ENCODE results near the gene ITIH2. TPM values are rescaled to one million over a fixed set of nuclear protein-coding genes. Genes with fewer than 3 reads are reported as not detected.

The ITIH2 gene
- total RNA-seq, 1 experiment from 2014 or later: 13.3 TPM

DNA sequence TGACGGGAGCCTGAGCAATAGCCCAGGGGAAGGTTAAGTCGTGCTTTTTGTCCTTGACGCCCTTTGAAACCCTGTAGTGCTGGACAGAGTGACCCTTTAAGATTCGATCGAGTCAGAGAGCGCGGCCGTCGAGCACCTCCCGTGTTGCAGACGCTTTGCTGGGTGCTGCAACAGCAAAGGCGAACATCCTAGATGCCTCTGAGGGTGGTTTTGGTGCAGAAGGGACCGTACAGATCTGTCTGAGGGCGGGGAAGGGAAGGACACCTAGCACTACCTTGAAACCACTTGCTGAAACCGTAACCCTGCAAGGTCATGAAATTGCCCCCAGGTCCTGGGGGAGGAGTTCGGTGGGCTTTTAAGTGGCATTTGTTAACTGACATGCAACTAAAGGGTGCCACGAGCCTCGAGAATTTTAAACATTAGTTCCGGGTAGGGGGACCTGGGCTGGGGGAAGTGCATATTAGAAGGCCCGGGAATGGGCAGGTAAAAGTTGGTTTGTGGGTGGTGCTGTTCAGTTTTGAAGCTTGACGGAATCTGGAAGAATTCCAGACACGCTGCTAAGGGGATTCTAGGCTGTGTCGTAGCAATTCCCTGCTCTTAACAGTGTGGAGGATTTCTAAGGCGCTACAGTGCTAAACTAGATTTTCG lies 85.6 kb downstream of the ITIH2 start:
- TF ChIP-seq, protein P1, sequence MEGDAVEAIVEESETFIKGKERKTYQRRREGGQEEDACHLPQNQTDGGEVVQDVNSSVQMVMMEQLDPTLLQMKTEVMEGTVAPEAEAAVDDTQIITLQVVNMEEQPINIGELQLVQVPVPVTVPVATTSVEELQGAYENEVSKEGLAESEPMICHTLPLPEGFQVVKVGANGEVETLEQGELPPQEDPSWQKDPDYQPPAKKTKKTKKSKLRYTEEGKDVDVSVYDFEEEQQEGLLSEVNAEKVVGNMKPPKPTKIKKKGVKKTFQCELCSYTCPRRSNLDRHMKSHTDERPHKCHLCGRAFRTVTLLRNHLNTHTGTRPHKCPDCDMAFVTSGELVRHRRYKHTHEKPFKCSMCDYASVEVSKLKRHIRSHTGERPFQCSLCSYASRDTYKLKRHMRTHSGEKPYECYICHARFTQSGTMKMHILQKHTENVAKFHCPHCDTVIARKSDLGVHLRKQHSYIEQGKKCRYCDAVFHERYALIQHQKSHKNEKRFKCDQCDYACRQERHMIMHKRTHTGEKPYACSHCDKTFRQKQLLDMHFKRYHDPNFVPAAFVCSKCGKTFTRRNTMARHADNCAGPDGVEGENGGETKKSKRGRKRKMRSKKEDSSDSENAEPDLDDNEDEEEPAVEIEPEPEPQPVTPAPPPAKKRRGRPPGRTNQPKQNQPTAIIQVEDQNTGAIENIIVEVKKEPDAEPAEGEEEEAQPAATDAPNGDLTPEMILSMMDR (IDR thresholded peaks at IDR 0.05; ENCODE audit: insufficient read depth in 1 of 2, low read depth in 1 of 2, low read length in 1 of 2, severe bottlenecking in 1 of 2, unreplicated experiment in 1 of 2): no peak
- Mint-ChIP-seq H3K9me3 (ENCODE audit: unreplicated experiment) (no peaks in the 10 kb centered on the region), H3K27ac (ENCODE audit: unreplicated experiment) (no peak overlapping the region), H3K27me3 (ENCODE audit: insufficient read depth, unreplicated experiment) (no peaks in the 10 kb centered on the region), H3K36me3 (ENCODE audit: insufficient read depth, unreplicated experiment) (peaks cover 53% of the 10 kb centered on the region), H3K4me1 (ENCODE audit: low read depth, unreplicated experiment) (peaks cover 28% of the 10 kb centered on the region), H3K4me3 (ENCODE audit: unreplicated experiment) (no peak overlapping the region)
- POLR2A ChIA-PET: interaction anchor here (0.5 to 2.8 kb wide), 9 partner anchors 12 to 557 kb away, joined by 3 to 45 read pairs (median 6); partner anchors contain the start of genes ITIH2 and TAF3
- H3K4me3 ChIP-seq (ENCODE audit: low read depth, low read length): peak overlapping the region; percentile 100
- no peaks in the 10 kb centered on the region for H3K36me3 ChIP-seq (ENCODE audit: control insufficient read depth, insufficient read depth, low read length)
- intact Hi-C loops (cut with micrococcal nuclease; ENCODE audit: unreplicated experiment): loop anchor here (1.0 to 5.0 kb wide), 4 partner anchors 30 to 263 kb away; partner anchors contain the start of genes ITIH2 and TAF3
- no peaks in the 10 kb centered on the region for H3K27me3 ChIP-seq (replicated peaks; ENCODE audit: control insufficient read depth, insufficient read depth, low read length)
- no peaks in the 10 kb centered on the region for H3K9me3 ChIP-seq
- BruUV-seq (replicated peaks): TSS peak; percentile 39
- H3K4me1 ChIP-seq: peaks cover 8% of the 10 kb centered on the region; the same call in 1 of the 2 replicates
- peak; percentile 38 to 45 for DNase-seq
- CTCF ChIA-PET: interaction anchor here (1.1 to 1.9 kb wide), 4 partner anchors 29 to 263 kb away, joined by 3 to 19 read pairs (median 9); no protein-coding TSS in a partner anchor

DNA sequence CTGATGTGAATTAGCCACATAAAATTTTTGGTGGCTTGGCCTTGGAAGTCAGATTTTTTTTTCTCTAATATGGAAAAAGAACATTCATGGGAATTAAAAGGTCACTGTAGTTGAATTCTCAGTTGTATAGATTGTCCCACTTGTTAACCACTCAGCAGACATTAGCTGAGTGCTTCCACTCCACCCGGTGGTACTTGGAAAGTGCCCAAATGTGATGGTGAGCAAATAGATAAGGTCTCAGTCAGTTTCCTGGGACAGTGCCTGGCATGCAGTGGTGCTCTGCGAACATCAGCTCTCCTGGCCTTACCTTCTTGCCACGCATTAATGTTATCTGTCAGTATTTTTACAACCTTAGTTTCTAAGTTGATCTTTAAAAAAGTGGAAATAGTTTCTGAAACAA lies 86.3 kb downstream of the ITIH2 start:
- H3K4me1 Mint-ChIP-seq (ENCODE audit: low read depth, unreplicated experiment): peaks cover 28% of the 10 kb centered on the region
- Histone ChIP-seq H3K4me1 (peaks cover 8% of the 10 kb centered on the region; the same call in 1 of the 2 replicates), H3K36me3 (ENCODE audit: control insufficient read depth, insufficient read depth, low read length) (no peaks in the 10 kb centered on the region), H3K27me3 (replicated peaks; ENCODE audit: control insufficient read depth, insufficient read depth, low read length) (no peaks in the 10 kb centered on the region), H3K9me3 (no peaks in the 10 kb centered on the region), H3K4me3 (ENCODE audit: low read depth, low read length) (peak overlapping the region; percentile 100)
- peaks cover 54% of the 10 kb centered on the region for H3K36me3 Mint-ChIP-seq (ENCODE audit: insufficient read depth, unreplicated experiment)
- no peaks in the 10 kb centered on the region for H3K27me3 Mint-ChIP-seq (ENCODE audit: insufficient read depth, unreplicated experiment)
- H3K4me3 Mint-ChIP-seq (ENCODE audit: unreplicated experiment): no peak overlapping the region
- H3K9me3 Mint-ChIP-seq (ENCODE audit: unreplicated experiment): no peaks in the 10 kb centered on the region
- CTCF ChIA-PET: interaction anchor here (1.1 to 1.8 kb wide), 2 partner anchors 28 to 33 kb away, joined by 3 to 4 read pairs; no protein-coding TSS in a partner anchor
- POLR2A ChIA-PET: interaction anchor here (0.6 to 2.8 kb wide), 2 partner anchors 29 to 448 kb away, joined by 6 to 45 read pairs; partner anchors contain the start of gene TAF3
- TF ChIP-seq, protein P1 (IDR thresholded peaks at IDR 0.05; ENCODE audit: insufficient read depth in 1 of 2, low read depth in 1 of 2, low read length in 1 of 2, severe bottlenecking in 1 of 2, unreplicated experiment in 1 of 2): no peak
- H3K27ac Mint-ChIP-seq (ENCODE audit: unreplicated experiment): no peak overlapping the region
- no peak for DNase-seq
- no TSS peak for BruUV-seq (replicated peaks)
- intact Hi-C loops (cut with micrococcal nuclease; ENCODE audit: unreplicated experiment): loop anchor here (2.0 to 5.0 kb wide), 2 partner anchors 65 to 87 kb away; partner anchors contain the start of gene ITIH2

DNA sequence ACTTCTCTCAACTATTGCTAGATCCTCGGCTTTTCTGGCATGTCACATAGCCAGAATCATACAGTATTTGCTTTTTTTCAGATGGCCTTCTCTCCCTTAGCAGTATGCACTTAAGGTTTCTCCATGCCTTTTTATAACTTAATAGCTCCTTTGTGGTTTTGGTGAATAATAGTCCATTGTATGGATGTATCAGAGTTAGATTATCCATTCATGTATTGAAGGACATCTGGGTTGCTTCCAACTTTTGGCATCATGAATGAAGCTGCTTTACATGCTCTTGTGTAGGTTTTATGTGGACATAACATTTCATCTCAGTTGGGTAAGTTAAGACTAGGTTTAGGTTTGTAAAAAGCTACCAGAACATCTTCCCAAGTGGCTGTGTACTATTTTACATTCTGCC lies 89.4 kb downstream of the ITIH2 start:
- H3K27me3 Mint-ChIP-seq (ENCODE audit: insufficient read depth, unreplicated experiment): no peaks in the 10 kb centered on the region
- Histone ChIP-seq H3K9me3 (no peaks in the 10 kb centered on the region), H3K4me3 (ENCODE audit: low read depth, low read length) (no peak overlapping the region), H3K36me3 (ENCODE audit: control insufficient read depth, insufficient read depth, low read length) (peaks cover 3% of the 10 kb centered on the region; the same call in 1 of the 2 replicates), H3K4me1 (peaks cover 19% of the 10 kb centered on the region), H3K27me3 (replicated peaks; ENCODE audit: control insufficient read depth, insufficient read depth, low read length) (no peaks in the 10 kb centered on the region)
- peaks cover 69% of the 10 kb centered on the region for H3K36me3 Mint-ChIP-seq (ENCODE audit: insufficient read depth, unreplicated experiment)
- no peak overlapping the region for H3K4me3 Mint-ChIP-seq (ENCODE audit: unreplicated experiment)
- BruUV-seq (replicated peaks): no TSS peak
- H3K4me1 Mint-ChIP-seq (ENCODE audit: low read depth, unreplicated experiment): peaks cover 37% of the 10 kb centered on the region
- TF ChIP-seq, protein P1 (IDR thresholded peaks at IDR 0.05; ENCODE audit: insufficient read depth in 1 of 2, low read depth in 1 of 2, low read length in 1 of 2, severe bottlenecking in 1 of 2, unreplicated experiment in 1 of 2): no peak
- no peaks in the 10 kb centered on the region for H3K9me3 Mint-ChIP-seq (ENCODE audit: unreplicated experiment)
- DNase-seq: no peak
- intact Hi-C loops (cut with micrococcal nuclease; ENCODE audit: unreplicated experiment): no loop called here
- ChIA-PET POLR2A (no interaction called here), CTCF (interaction anchor here (1.6 kb wide), 1 partner anchor 267 kb away, joined by 3 read pairs; no protein-coding TSS in a partner anchor)
- H3K27ac Mint-ChIP-seq (ENCODE audit: unreplicated experiment): no peak overlapping the region

All from Caco-2 (cell line).